Lower lobe of right lung (tissue), 2 donors: ENCODE results near the gene SORL1. TPM values are rescaled to one million over a fixed set of nuclear protein-coding genes. Genes with fewer than 3 reads are reported as not detected.

Source experiments
- ATAC-seq, 2 donors: fragments of 200-7000 bp; cut with Tn5 transposase; one replicate each; pipeline ENCODE4 v1.9.1; 2020 to 2022; ENCODE audit warnings: mild to moderate bottlenecking in 2 of 2, moderate library complexity in 2 of 2
- DNase-seq: peaks from one replicate; pipeline ENCODE4 v3.0.0-alpha.2; 2020
- H3K27ac ChIP-seq: fragments of 200-600 bp; one replicate; pipeline ENCODE4 v1.8.0; 2022
- H3K27me3 ChIP-seq: fragments of 200-600 bp; one replicate; pipeline ENCODE4 v1.8.0; 2022; ENCODE audit warnings: low read depth
- H3K36me3 ChIP-seq: fragments of 200-600 bp; one replicate; pipeline ENCODE4 v1.8.0; 2022; ENCODE audit warnings: mild to moderate bottlenecking
- H3K4me1 ChIP-seq: fragments of 200-600 bp; one replicate; pipeline ENCODE4 v1.8.0; 2022
- H3K4me3 ChIP-seq: fragments of 200-600 bp; one replicate; pipeline ENCODE4 v1.8.0; 2022; ENCODE audit warnings: mild to moderate bottlenecking
- H3K9me3 ChIP-seq: fragments of 200-600 bp; one replicate; pipeline ENCODE4 v1.8.0; 2022
- intact Hi-C: fragments of 100-400 bp; cut with DNase I; formaldehyde crosslinking; loops from one replicate; pipeline ENCODE4 v1.11.0; 2022
- total RNA-seq: library from RNA; stranded (reverse); fragmentation: NEBNext Ultra II Directional; extraction: Animal tissue kit (Norgen Biotek cat#: 25700); gene quantifications from one replicate; pipeline ENCODE4 v1.2.1, GENCODE V29; 2021
- TF ChIP-seq, protein P1 (sequence below): fragments of 200-600 bp; IDR thresholded peaks from one replicate; pipeline ENCODE4 v1.8.0; 2022; ENCODE audit warnings: antibody characterized with exemption, mild to moderate bottlenecking
- donor health status: DM: no; HTN: yes; CAD: no; lungs with severe emphysema.

SORL1 gene
- total RNA-seq, 1 donor from 2014 or later, result 74.0 TPM

DNA sequence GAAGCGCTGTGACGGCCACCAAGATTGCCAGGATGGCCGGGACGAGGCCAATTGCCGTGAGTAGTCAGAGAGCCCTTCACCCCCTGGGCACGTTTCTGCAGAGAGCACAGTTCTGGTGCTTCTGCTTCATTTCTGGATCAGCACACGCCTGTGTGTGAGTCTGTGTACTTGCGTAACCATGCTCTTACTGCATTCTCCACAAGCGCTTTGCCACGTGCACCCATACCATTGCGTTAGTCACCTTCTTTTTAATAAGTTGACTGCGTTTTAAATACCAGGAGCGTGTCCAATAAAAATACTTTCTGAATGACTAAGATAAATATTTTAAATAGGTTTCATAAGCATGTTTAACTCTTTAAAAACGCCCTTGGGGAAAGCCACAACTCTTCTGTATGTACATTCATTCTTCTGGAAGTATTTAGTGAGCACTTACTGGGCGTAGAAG lies 143.6 kb downstream of the SORL1 start:
- no peaks in the 10 kb centered on the region for H3K27me3 ChIP-seq
- H3K27ac ChIP-seq, result peak overlapping the region; percentile 24
- no peaks in the 10 kb centered on the region for H3K9me3 ChIP-seq
- ATAC-seq (peak; percentile 89 to 94), DNase-seq (peak; percentile 67)
- H3K4me3 ChIP-seq, result no peak overlapping the region
- peaks cover 36% of the 10 kb centered on the region for H3K36me3 ChIP-seq
- TF ChIP-seq, protein P1, sequence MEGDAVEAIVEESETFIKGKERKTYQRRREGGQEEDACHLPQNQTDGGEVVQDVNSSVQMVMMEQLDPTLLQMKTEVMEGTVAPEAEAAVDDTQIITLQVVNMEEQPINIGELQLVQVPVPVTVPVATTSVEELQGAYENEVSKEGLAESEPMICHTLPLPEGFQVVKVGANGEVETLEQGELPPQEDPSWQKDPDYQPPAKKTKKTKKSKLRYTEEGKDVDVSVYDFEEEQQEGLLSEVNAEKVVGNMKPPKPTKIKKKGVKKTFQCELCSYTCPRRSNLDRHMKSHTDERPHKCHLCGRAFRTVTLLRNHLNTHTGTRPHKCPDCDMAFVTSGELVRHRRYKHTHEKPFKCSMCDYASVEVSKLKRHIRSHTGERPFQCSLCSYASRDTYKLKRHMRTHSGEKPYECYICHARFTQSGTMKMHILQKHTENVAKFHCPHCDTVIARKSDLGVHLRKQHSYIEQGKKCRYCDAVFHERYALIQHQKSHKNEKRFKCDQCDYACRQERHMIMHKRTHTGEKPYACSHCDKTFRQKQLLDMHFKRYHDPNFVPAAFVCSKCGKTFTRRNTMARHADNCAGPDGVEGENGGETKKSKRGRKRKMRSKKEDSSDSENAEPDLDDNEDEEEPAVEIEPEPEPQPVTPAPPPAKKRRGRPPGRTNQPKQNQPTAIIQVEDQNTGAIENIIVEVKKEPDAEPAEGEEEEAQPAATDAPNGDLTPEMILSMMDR, result no peak
- intact Hi-C loops, result loop anchor here (10.0 kb wide), 1 partner anchor 281 kb away; no protein-coding TSS in a partner anchor
- H3K4me1 ChIP-seq, result peaks cover 9% of the 10 kb centered on the region

DNA sequence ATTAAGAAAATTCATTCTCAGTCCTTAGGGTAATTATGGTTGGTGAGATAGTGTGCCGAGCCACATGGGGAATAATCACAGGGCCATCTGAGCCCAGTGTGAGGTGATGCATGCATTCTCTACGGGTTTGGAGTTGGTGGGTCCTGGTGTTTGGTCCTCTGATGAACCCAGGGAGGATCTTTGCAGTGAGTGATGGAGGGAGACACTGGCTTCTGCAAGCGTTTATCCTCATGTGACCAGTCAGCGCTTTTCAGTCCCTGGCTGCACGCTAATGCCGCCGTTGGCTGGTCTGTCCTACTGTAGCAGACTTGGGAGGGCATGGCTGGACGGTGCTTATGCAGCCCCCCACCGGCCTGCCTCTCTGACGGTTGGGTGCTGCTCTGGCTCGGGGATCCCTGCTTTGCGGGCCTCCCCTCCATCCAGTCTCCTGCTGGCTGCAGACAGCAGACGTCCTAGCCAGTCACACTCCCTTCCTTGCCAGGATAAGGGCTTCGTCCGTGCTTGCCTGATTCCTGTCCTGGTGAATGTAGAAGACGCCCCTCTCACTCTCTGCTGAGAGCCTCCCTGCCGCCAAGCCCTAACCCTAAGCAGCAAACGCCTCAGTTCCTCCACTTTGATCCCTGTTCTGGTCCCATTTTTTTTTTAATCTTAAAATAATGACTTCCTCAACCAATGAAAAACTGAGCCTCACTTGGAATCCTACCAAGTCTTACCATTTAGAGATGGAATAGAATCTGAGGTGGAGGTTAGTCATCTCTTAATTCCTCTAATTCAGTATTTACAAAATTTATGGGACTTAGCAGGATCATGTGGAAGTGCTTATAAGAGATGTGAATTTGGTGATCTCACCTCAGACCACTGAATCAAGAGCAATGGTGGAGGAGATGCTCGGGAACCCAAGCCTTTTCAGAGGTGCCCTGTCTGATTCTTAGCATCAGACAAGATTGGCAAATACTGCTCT lies 144.4 kb downstream of the SORL1 start:
- ATAC-seq, result peak in 1 of 2 donors; percentile 15
- TF ChIP-seq, protein P1, result no peak
- H3K36me3 ChIP-seq, result peaks cover 30% of the 10 kb centered on the region
- peaks cover 4% of the 10 kb centered on the region for H3K4me1 ChIP-seq
- intact Hi-C loops, result loop anchor here (10.0 kb wide), 1 partner anchor 282 kb away; no protein-coding TSS in a partner anchor
- H3K9me3 ChIP-seq, result no peaks in the 10 kb centered on the region
- DNase-seq, result no peak
- H3K27me3 ChIP-seq, result no peaks in the 10 kb centered on the region
- no peak overlapping the region for H3K27ac ChIP-seq
- no peak overlapping the region for H3K4me3 ChIP-seq

DNA sequence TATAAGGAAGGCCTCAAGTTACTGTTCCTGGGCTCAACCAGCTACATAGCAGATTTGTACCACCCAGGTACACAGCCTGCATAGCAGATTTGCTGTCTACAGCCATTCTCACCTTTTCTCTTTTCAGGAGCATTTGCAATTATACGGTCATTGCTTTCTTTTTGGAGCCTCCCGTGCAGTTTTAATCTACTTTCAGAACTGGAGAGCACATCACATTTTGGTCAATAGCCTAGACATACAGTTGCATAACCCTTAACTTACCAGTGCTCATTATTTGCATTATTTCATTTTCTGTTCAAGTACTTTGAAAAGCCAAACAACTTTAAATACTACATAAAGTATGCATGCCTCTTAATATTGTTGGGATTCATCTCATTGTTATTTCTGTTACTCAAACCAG lies 151.2 kb downstream of the SORL1 start:
- H3K4me1 ChIP-seq, result no peaks in the 10 kb centered on the region
- no peaks in the 10 kb centered on the region for H3K27me3 ChIP-seq
- H3K36me3 ChIP-seq, result peaks cover 47% of the 10 kb centered on the region
- H3K9me3 ChIP-seq, result no peaks in the 10 kb centered on the region
- H3K4me3 ChIP-seq, result no peak overlapping the region
- TF ChIP-seq, protein P1, result no peak
- H3K27ac ChIP-seq, result no peak overlapping the region
- intact Hi-C loops, result no loop called here
- ATAC-seq (no peak), DNase-seq (no peak)

DNA sequence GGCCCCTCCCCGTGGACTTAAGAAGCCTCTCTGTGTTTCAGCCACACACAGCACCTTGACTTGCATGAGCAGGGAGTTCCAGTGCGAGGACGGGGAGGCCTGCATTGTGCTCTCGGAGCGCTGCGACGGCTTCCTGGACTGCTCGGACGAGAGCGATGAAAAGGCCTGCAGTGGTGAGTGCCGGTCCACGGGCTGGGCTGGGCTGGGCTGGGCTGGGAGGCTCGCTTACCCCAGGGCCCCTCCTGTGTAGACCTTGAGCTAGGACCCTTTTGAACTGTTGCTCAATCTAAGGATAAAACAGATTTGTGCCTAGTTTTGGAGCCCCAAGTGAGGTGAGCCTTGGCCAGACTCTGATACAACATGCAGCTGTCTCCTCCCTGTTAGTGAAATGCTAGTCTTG lies 152.0 kb downstream of the SORL1 start:
- no peaks in the 10 kb centered on the region for H3K4me1 ChIP-seq
- H3K4me3 ChIP-seq, result no peak overlapping the region
- H3K27me3 ChIP-seq, result no peaks in the 10 kb centered on the region
- intact Hi-C loops, result no loop called here
- TF ChIP-seq, protein P1, result no peak
- DNase-seq (no peak), ATAC-seq (peak in 1 of 2 donors; percentile 30)
- peaks cover 55% of the 10 kb centered on the region for H3K36me3 ChIP-seq
- H3K27ac ChIP-seq, result no peak overlapping the region
- H3K9me3 ChIP-seq, result no peaks in the 10 kb centered on the region

DNA sequence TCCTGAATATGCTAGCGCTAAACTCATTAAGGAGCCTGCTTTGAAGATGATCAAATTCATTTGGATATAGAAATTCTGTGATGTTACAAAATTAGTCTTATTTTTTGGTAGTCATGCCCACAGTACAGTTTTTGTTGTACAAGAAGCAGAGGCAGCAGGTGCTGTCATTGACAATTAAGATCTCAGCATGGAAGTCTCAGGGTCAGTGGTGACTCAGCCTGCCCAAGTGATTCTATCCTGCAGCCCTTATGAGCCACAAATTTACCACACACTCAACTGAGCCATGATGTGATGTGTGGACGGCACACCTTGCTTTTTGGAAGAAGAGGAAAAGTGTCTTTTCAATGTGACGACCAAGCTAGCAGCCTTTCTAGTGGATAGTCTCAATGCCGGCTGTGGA lies 154.2 kb downstream of the SORL1 start:
- TF ChIP-seq, protein P1, result no peak
- intact Hi-C loops, result no loop called here

More for the DNA sequence above, 154.2 kb downstream of the SORL1 start:
- ATAC-seq (no peak), DNase-seq (no peak)
- Histone ChIP-seq H3K9me3 (no peaks in the 10 kb centered on the region), H3K27ac (no peak overlapping the region), H3K4me3 (no peak overlapping the region), H3K4me1 (no peaks in the 10 kb centered on the region), H3K27me3 (no peaks in the 10 kb centered on the region), H3K36me3 (peaks cover 74% of the 10 kb centered on the region)
